SK-N-SH treated with all-trans-retinoic acid at 6 μM for 48 hours (cell line): ENCODE data around the gene LILRA6.

Experiments used
- ATAC-seq: fragments of 200-7000 bp; cut with Tn5 transposase; 3 replicates; pipeline ENCODE4 v1.9.1; 2020; ENCODE audit warnings: mild to moderate bottlenecking, moderate library complexity
- ARNTL ChIP-seq: fragments of 450-650 bp; formaldehyde crosslinking; IDR thresholded peaks from 2 replicates; pipeline ENCODE4 v1.5.0; 2020; ENCODE audit warnings: low read depth, mild to moderate bottlenecking, moderate library complexity, borderline replicate concordance
- BACH2 ChIP-seq: fragments of 250-450 bp; sonication (Bioruptor Pico); IDR thresholded peaks from 2 replicates; pipeline ENCODE4 v1.9.0; 2021; ENCODE audit warnings: mild to moderate bottlenecking, borderline replicate concordance
- CREB5 ChIP-seq: fragments of 250-450 bp; sonication (Bioruptor Pico); IDR thresholded peaks from 2 replicates; pipeline ENCODE4 v1.5.1; 2020; ENCODE audit warnings: low read depth, mild to moderate bottlenecking, moderate library complexity
- CSDC2 ChIP-seq: fragments of 250-450 bp; sonication (Bioruptor Pico); IDR thresholded peaks from 2 replicates; pipeline ENCODE4 v1.5.0; 2020; ENCODE audit warnings: mild to moderate bottlenecking, moderate library complexity
- CSRNP3 ChIP-seq: fragments of 250-450 bp; sonication (Bioruptor Pico); IDR thresholded peaks from 2 replicates; pipeline ENCODE4 v1.5.1; 2021; ENCODE audit warnings: mild to moderate bottlenecking, moderate library complexity
- ESRRG ChIP-seq: fragments of 250-450 bp; sonication (Bioruptor Pico); IDR thresholded peaks from 2 replicates; pipeline ENCODE4 v1.6.1; 2021; ENCODE audit warnings: mild to moderate bottlenecking
- GLIS3 ChIP-seq: fragments of 250-450 bp; sonication (Bioruptor Pico); IDR thresholded peaks from 2 replicates; pipeline ENCODE4 v1.5.0; 2020; ENCODE audit warnings: mild to moderate bottlenecking, moderate library complexity
- ISL1 ChIP-seq: fragments of 250-450 bp; sonication (Bioruptor Pico); IDR thresholded peaks from 2 replicates; pipeline ENCODE4 v2.1.2; 2022; ENCODE audit warnings: mild to moderate bottlenecking, moderate library complexity
- OSR1 ChIP-seq: fragments of 250-450 bp; sonication (Bioruptor Pico); IDR thresholded peaks from 2 replicates; pipeline ENCODE4 v1.8.0; 2022; ENCODE audit warnings: moderate library complexity, mild to moderate bottlenecking, inconsistent platforms
- POU6F1 ChIP-seq: fragments of 250-450 bp; sonication (Bioruptor Pico); IDR thresholded peaks from 2 replicates; pipeline ENCODE4 v1.8.0; 2021; ENCODE audit warnings: low read depth, mild to moderate bottlenecking, moderate library complexity, borderline replicate concordance
- PPARA ChIP-seq: fragments of 250-450 bp; sonication (Bioruptor Pico); IDR thresholded peaks from 2 replicates; pipeline ENCODE4 v1.5.0; 2020; ENCODE audit warnings: mild to moderate bottlenecking, borderline replicate concordance
- RARB ChIP-seq: fragments of 250-450 bp; sonication (Bioruptor Pico); IDR thresholded peaks from 2 replicates; pipeline ENCODE4 v1.8.0; 2021; ENCODE audit warnings: mild to moderate bottlenecking, moderate library complexity
- SNAI2 ChIP-seq: fragments of 250-450 bp; sonication (Bioruptor Pico); IDR thresholded peaks from 2 replicates; pipeline ENCODE4 v1.5.0; 2020; ENCODE audit warnings: mild to moderate bottlenecking, moderate library complexity
- TCF4 ChIP-seq: fragments of 250-450 bp; sonication (Bioruptor Pico); IDR thresholded peaks from 2 replicates; pipeline ENCODE4 v1.8.0; 2021; ENCODE audit warnings: mild to moderate bottlenecking, moderate library complexity, borderline replicate concordance
- TOX ChIP-seq: fragments of 250-450 bp; sonication (Bioruptor Pico); IDR thresholded peaks from 2 replicates; pipeline ENCODE4 v1.8.0; 2021; ENCODE audit warnings: mild to moderate bottlenecking, moderate library complexity, borderline replicate concordance
- ZC3H10 ChIP-seq: fragments of 250-450 bp; sonication (Bioruptor Pico); IDR thresholded peaks from 2 replicates; pipeline ENCODE4 v1.5.1; 2021; ENCODE audit warnings: mild to moderate bottlenecking, moderate library complexity
- ZFP3 ChIP-seq: fragments of 250-450 bp; sonication (Bioruptor Pico); IDR thresholded peaks from 2 replicates; pipeline ENCODE4 v1.5.0; 2020; ENCODE audit warnings: mild to moderate bottlenecking, moderate library complexity
- ZFP30 ChIP-seq: fragments of 450-650 bp; formaldehyde crosslinking; IDR thresholded peaks from 2 replicates; pipeline ENCODE4 v1.5.0; 2022; ENCODE audit warnings: mild to moderate bottlenecking, moderate library complexity
- ZNF565 ChIP-seq: fragments of 450-650 bp; formaldehyde crosslinking; conservative IDR thresholded peaks from 2 replicates; pipeline ENCODE4 v1.5.0; 2020; ENCODE audit warnings: low read depth, mild to moderate bottlenecking, moderate library complexity
- ZNF70 ChIP-seq: fragments of 450-650 bp; formaldehyde crosslinking; IDR thresholded peaks from 2 replicates; pipeline ENCODE4 v1.5.0; 2020; ENCODE audit warnings: mild to moderate bottlenecking, moderate library complexity
- ZNF8 ChIP-seq: fragments of 450-650 bp; formaldehyde crosslinking; IDR thresholded peaks from 2 replicates; pipeline ENCODE4 v1.5.0; 2020; ENCODE audit warnings: mild to moderate bottlenecking, moderate library complexity
- TF ChIP-seq, protein P1 (sequence below): fragments of 250-450 bp; sonication (Bioruptor Pico); IDR thresholded peaks from 2 replicates; pipeline ENCODE4 v1.8.0; 2020; ENCODE audit warnings: mild to moderate bottlenecking, moderate library complexity, borderline replicate concordance

LILRA6 gene

GRCh38 chr19:54231077-54231931, 11.3 kb downstream of the LILRA6 start:
- no peak for TF ChIP-seq ZNF8 (CRISPR knock-in tag)
- TF ChIP-seq CSRNP3: no peak
- TF ChIP-seq ZNF565: no peak
- no peak for TF ChIP-seq ARNTL (CRISPR knock-in tag)
- no peak for TF ChIP-seq RARB
- TF ChIP-seq, protein P1, sequence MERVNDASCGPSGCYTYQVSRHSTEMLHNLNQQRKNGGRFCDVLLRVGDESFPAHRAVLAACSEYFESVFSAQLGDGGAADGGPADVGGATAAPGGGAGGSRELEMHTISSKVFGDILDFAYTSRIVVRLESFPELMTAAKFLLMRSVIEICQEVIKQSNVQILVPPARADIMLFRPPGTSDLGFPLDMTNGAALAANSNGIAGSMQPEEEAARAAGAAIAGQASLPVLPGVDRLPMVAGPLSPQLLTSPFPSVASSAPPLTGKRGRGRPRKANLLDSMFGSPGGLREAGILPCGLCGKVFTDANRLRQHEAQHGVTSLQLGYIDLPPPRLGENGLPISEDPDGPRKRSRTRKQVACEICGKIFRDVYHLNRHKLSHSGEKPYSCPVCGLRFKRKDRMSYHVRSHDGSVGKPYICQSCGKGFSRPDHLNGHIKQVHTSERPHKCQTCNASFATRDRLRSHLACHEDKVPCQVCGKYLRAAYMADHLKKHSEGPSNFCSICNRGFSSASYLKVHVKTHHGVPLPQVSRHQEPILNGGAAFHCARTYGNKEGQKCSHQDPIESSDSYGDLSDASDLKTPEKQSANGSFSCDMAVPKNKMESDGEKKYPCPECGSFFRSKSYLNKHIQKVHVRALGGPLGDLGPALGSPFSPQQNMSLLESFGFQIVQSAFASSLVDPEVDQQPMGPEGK: no peak
- no peak for TF ChIP-seq GLIS3 (CRISPR knock-in tag)
- TF ChIP-seq ISL1 (CRISPR knock-in tag): no peak
- TF ChIP-seq ZFP30 (CRISPR knock-in tag): no peak
- TF ChIP-seq BACH2 (CRISPR knock-in tag): no peak
- TF ChIP-seq PPARA (CRISPR knock-in tag): no peak
- peak; percentile 99 for ATAC-seq

- no peak for ATAC-seq
- TF ChIP-seq POU6F1 (CRISPR knock-in tag) (no peak), ZFP30 (CRISPR knock-in tag) (no peak), TOX (CRISPR knock-in tag) (no peak), ESRRG (no peak), ARNTL (CRISPR knock-in tag) (no peak), PPARA (CRISPR knock-in tag) (no peak), OSR1 (no peak), BACH2 (CRISPR knock-in tag) (no peak), CREB5 (CRISPR knock-in tag) (no peak), ISL1 (CRISPR knock-in tag) (no peak), GLIS3 (CRISPR knock-in tag) (no peak), RARB (no peak), ZNF8 (CRISPR knock-in tag) (no peak), ZNF70 (CRISPR knock-in tag) (no peak), CSDC2 (no peak), TCF4 (CRISPR knock-in tag) (no peak)
Observed at GRCh38 chr19:54230031-54230430, 12.6 kb downstream of the LILRA6 start.

DNA sequence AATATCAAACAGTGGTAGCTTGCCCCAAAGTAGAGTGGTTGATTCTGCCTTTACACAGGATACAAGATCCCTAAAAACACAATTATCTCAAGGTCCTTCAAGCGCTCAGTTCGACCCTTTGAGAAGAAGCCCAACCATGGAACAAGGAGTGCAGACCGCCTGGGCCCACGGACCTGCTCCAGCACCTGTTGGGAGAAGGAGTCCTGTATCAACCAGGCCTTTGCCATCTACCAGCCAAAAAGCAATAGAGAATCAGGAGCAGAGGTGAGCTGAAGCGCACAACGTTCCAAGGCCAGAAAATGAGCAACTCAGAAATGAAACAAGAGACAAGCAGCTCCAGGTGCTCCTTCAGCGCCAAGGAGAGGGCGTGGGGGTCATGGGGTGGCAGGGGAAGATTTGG, 13.4 kb downstream of the LILRA6 start:
- ATAC-seq: no peak
- TF ChIP-seq CSRNP3: no peak
- TF ChIP-seq ZFP30 (CRISPR knock-in tag): no peak
- no peak for TF ChIP-seq CREB5 (CRISPR knock-in tag)
- no peak for TF ChIP-seq ZFP3
- TF ChIP-seq POU6F1 (CRISPR knock-in tag): no peak
- TF ChIP-seq, protein P1: no peak
- TF ChIP-seq OSR1: no peak
- TF ChIP-seq ZNF8 (CRISPR knock-in tag): no peak
- no peak for TF ChIP-seq TOX (CRISPR knock-in tag)
- TF ChIP-seq TCF4 (CRISPR knock-in tag): no peak
- TF ChIP-seq ISL1 (CRISPR knock-in tag): no peak
- no peak for TF ChIP-seq ESRRG
- no peak for TF ChIP-seq PPARA (CRISPR knock-in tag)
- no peak for TF ChIP-seq ZNF565
- no peak for TF ChIP-seq SNAI2 (CRISPR knock-in tag)
- TF ChIP-seq RARB: no peak
- TF ChIP-seq ZC3H10 (CRISPR knock-in tag): no peak
- TF ChIP-seq GLIS3 (CRISPR knock-in tag): no peak
